Adrenal gland (tissue), 12 donors: ENCODE measurements around the gene DIAPH3. TPM values are rescaled to one million over a fixed set of nuclear protein-coding genes. Genes with fewer than 3 reads are reported as not detected.

Experiments
- DNase-seq, 7 donors: peaks; one replicate each; pipeline ENCODE4 v3.0.0-alpha.2; 2019 to 2020
- H3K27ac ChIP-seq, 5 donors: fragments of 200-600 bp; sonication (generic) in 4 of 5; 1 replicate in 3 of 5; 2 replicates in 2 of 5; pipeline versions ENCODE4 v1.5.1 to v1.8.0; 2016 to 2020; ENCODE audit warnings: mild to moderate bottlenecking in 1 of 5
- H3K27me3 ChIP-seq: fragments of 200-600 bp; 2 replicates; pipeline ENCODE4 v1.8.0; 2021
- H3K36me3 ChIP-seq, 2 donors: fragments of 200-600 bp; replicated peaks in 1 of 2; 1 replicate in 1 of 2; 2 replicates in 1 of 2; pipeline versions ENCODE4 v1.5.1 to v1.8.0; 2018 to 2022
- H3K4me1 ChIP-seq, 2 donors: fragments of 200-600 bp; replicated peaks in 1 of 2; 1 replicate in 1 of 2; 2 replicates in 1 of 2; pipeline versions ENCODE4 v1.5.1 to v1.8.0; 2018 to 2021
- H3K4me3 ChIP-seq, 4 donors: fragments of 200-600 bp; sonication (generic) in 3 of 4; one replicate each; pipeline ENCODE4 v1.5.1; 2016 to 2018
- H3K9me3 ChIP-seq, 3 donors: fragments of 200-600 bp; sonication (generic) in 1 of 3; replicated peaks in 1 of 3; 1 replicate in 2 of 3; 2 replicates in 1 of 3; pipeline versions ENCODE4 v1.5.1 to v1.8.0; 2016 to 2021
- CTCF ChIP-seq, 6 experiments: fragments of 450-650 bp in 4 of 6; fragments of 200-600 bp in 2 of 6; sonication (generic) in 1 of 6; IDR thresholded peaks; 1 replicate in 5 of 6; 2 replicates in 1 of 6; pipeline versions ENCODE4 v1.5.1 to v1.8.0; 2016 to 2021; ENCODE audit warnings: antibody characterized with exemption in 6 of 6, mild to moderate bottlenecking in 2 of 6, moderate library complexity in 1 of 6
- POLR2A ChIP-seq, 2 donors: fragments of 450-650 bp; IDR thresholded peaks; one replicate each; pipeline ENCODE4 v1.6.1; 2017; ENCODE audit warnings: antibody characterized with exemption in 2 of 2, mild to moderate bottlenecking in 2 of 2, moderate library complexity in 1 of 2
- WGBS, 4 donors: extraction: QIAGEN DNeasy Blood & Tissue Kit in 2 of 4; methylation state at CpG; one replicate each; pipeline versions ENCODE4 v1.1.5 to v1.1.7; 2013 to 2017; 5-methylcytosine and 5-hydroxymethylcytosine counted together
- intact Hi-C, 2 donors: fragments of 100-400 bp; cut with DNase I; formaldehyde crosslinking; loops; one replicate each; pipeline versions ENCODE4 v1.14.1 to v1.15.0; 2022 to 2023
- polyA plus RNA-seq, 3 donors: library from polyadenylated mRNA; stranded (reverse); fragments of 200-250 nt in 2 of 3; fragments of 350-450 nt in 1 of 3; fragmentation: Illumina TruSeq in 1 of 3; extraction: RNeasy Lipid Tissue Mini Kit (QIAGEN cat#74804) in 1 of 3; gene quantifications; one replicate each; pipeline ENCODE4 v1.2.3, GENCODE V29; 2013 to 2014
- total RNA-seq, 9 donors: library from RNA; depleted of rRNA in 4 of 9; stranded (reverse); fragments of >200 nt in 4 of 9; fragments of 120-200 nt in 1 of 9; fragmentation: NEBNext Ultra II Directional in 1 of 9; extraction: Animal tissue kit (Norgen Biotek cat#: 25700) in 1 of 9; gene quantifications; one replicate each; pipeline versions ENCODE4 v1.1.0 to v1.2.4, GENCODE V29; 2013 to 2023
- donor health status: healthy with polysubstance abuse.
- donor health status: Bipolar disorder and iron deficiency.
- donor health status: DM: yes; HTN: yes; CAD: no.
- donor health status: DM: no; HTN: no; CAD: no.
- donor health status: DM: no; HTN: no; CAD: no.
- donor health status: DM: yes; HTN: yes; CAD: no.

Gene DIAPH3
- total and polyA plus RNA-seq, 12 donors, result 0.07 to 4.2 (median 0.42) TPM; not detected in 3

DNA sequence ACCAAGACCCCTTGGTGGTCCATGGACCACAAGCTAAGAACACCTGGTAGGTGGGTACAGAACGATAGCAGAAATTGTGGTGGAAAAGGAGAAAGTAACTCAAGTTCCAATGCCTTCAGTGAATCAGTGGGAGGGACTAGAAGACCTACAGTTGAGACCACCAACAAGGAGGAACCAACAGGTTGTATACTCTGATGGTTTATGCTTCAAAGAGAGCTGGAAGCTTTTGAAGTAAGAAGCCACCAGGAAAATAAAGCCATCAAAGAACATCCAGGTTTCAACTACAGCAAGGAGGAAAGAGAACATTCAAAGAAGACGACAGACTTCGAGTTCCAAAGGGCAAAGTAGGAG, 42.4 kb downstream of the DIAPH3 start:
- Histone ChIP-seq H3K36me3 (no peaks in the 10 kb centered on the region), H3K27me3 (no peaks in the 10 kb centered on the region), H3K4me1 (no peaks in the 10 kb centered on the region), H3K27ac (no peak overlapping the region), H3K4me3 (no peak overlapping the region), H3K9me3 (no peaks in the 10 kb centered on the region)
- DNase-seq, result no peak
- intact Hi-C loops, result no loop called here
- 93 to 95% (median 93%) methylated on average over 3 of the region's 3 CpGs for WGBS, 4 donors
- TF ChIP-seq CTCF (IDR thresholded peaks at IDR 0.05) (no peak), POLR2A (IDR thresholded peaks at IDR 0.05) (no peak)

DNA sequence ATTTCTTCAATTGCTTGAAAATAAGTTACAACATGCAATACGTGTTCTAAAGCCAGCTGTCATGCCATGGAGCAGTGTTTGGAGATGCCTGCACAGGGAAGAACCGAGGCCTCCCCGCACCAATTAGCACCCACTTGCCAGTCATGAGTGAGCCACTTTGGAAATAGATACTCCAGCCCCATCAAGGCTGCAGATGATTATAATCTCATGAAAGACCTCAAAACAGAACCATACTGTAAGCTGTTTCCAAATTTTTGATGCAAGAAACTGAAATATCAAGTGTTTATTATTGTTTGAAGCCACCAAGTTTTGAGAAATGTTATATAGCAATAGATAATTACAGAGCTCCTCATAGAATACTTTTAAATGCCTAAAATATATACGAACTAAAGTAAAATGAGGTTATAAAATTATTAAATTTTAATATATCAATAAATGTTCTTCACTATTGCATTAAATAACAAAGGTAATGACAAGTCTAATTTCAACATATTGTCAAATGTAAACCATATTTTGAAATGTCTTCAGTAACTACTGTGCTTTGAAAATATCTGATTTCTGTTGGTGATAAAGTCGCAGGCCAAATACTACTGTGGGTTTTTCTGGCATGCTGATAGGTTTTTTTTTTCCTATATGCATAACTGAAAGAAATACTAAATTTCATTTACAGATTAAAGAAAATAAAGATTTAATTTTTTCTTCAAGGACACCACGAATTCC, 43.0 kb downstream of the DIAPH3 start:
- no peak for DNase-seq
- Histone ChIP-seq H3K9me3 (no peaks in the 10 kb centered on the region), H3K4me1 (no peaks in the 10 kb centered on the region), H3K36me3 (no peaks in the 10 kb centered on the region), H3K27me3 (no peaks in the 10 kb centered on the region), H3K27ac (no peak overlapping the region), H3K4me3 (no peak overlapping the region)
- 96 to 97% (median 96%) methylated on average over 6 of the region's 6 CpGs for WGBS, 4 donors
- intact Hi-C loops, result no loop called here
- TF ChIP-seq POLR2A (IDR thresholded peaks at IDR 0.05) (no peak), CTCF (IDR thresholded peaks at IDR 0.05) (no peak)

- Histone ChIP-seq H3K4me1 (no peaks in the 10 kb centered on the region), H3K9me3 (no peaks in the 10 kb centered on the region), H3K27me3 (no peaks in the 10 kb centered on the region), H3K36me3 (no peaks in the 10 kb centered on the region), H3K27ac (no peak overlapping the region), H3K4me3 (no peak overlapping the region)
- 91 to 95% (median 93%) methylated on average over 5 of the region's 5 CpGs for WGBS, 4 donors
- DNase-seq, result no peak
- TF ChIP-seq POLR2A (IDR thresholded peaks at IDR 0.05), result no peak
- TF ChIP-seq CTCF (IDR thresholded peaks at IDR 0.05), result no peak
- intact Hi-C loops, result no loop called here
Observed at GRCh38 chr13:60118696-60119400, 44.9 kb downstream of the DIAPH3 start.

- H3K4me1 ChIP-seq, result no peaks in the 10 kb centered on the region
- no peak overlapping the region for H3K27ac ChIP-seq
- no peak for DNase-seq
- TF ChIP-seq CTCF (IDR thresholded peaks at IDR 0.05) (no peak), POLR2A (IDR thresholded peaks at IDR 0.05) (no peak)
- H3K27me3 ChIP-seq, result no peaks in the 10 kb centered on the region
- H3K36me3 ChIP-seq, result no peaks in the 10 kb centered on the region
- no peaks in the 10 kb centered on the region for H3K9me3 ChIP-seq
- 94 to 98% (median 96%) methylated on average over 1 of the region's 1 CpG for WGBS, 4 donors
- intact Hi-C loops, result no loop called here
- H3K4me3 ChIP-seq, result no peak overlapping the region
Observed at GRCh38 chr13:60114499-60115028, 49.2 kb downstream of the DIAPH3 start.
